Measurements from ENCODE around the gene PRELID2. TPM values are rescaled to one million over a fixed set of nuclear protein-coding genes. Genes with fewer than 3 reads are reported as not detected.

The PRELID2 gene
- total and polyA plus RNA-seq, 2 donors (not counting 3 experiments of a cell fraction or from before 2014, with no cell fraction given) = 3.2 to 16.4 TPM

DNA sequence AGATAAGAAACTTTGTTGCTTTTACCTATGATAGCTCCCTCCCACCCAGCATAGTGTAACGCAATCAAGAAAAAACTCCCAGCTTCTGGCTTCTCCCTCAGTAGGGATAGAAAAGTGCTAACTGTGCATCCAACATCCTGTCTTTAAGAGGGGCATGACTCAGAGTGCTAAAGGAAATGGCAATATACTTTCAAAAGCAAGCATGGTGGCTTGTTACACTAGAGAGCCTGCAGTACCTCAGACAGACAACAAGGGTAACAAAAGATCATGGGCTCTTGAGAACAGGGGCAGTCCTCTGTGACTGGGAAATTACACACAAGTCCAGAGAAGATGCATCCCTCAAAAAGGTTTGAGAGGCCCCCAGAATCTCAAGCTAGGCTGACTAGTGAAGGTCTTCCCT is 37.8 kb downstream of the PRELID2 start:
- BruUV-seq (replicated peaks) = no TSS peak
- no peaks in the 10 kb centered on the region for H3K9me1 ChIP-seq (replicated peaks; ENCODE audit: control insufficient read depth, extremely low read depth, insufficient read depth, low read length)
- H3K4me2 ChIP-seq (ENCODE audit: insufficient read depth, low read length) = peak overlapping the region; percentile 48
- peak; percentile 73 for DNase-seq (ENCODE audit: low read depth, low spot score)
- TF ChIP-seq MYC (IDR thresholded peaks at IDR 0.05; ENCODE audit: low read depth, low read length) (no peak), FOS (IDR thresholded peaks at IDR 0.05; ENCODE audit: borderline replicate concordance, insufficient read depth, low read length) (peak; percentile 81), GATA2 (IDR thresholded peaks at IDR 0.05; ENCODE audit: insufficient read depth, insufficient read length, low read depth, low read length) (no peak), POLR2A (IDR thresholded peaks at IDR 0.05; ENCODE audit: low read depth, low read length) (no peak), POLR2AphosphoS5 (IDR thresholded peaks at IDR 0.05; ENCODE audit: insufficient read depth, low read depth, low read length) (no peak), EZH2 (IDR thresholded peaks at IDR 0.05; ENCODE audit: borderline replicate concordance, low read depth, low read length, severe bottlenecking) (no peak), JUN (IDR thresholded peaks at IDR 0.05; ENCODE audit: borderline replicate concordance, insufficient read depth, insufficient read length, low read depth) (peak; percentile 65)
- TF ChIP-seq, protein P1, sequence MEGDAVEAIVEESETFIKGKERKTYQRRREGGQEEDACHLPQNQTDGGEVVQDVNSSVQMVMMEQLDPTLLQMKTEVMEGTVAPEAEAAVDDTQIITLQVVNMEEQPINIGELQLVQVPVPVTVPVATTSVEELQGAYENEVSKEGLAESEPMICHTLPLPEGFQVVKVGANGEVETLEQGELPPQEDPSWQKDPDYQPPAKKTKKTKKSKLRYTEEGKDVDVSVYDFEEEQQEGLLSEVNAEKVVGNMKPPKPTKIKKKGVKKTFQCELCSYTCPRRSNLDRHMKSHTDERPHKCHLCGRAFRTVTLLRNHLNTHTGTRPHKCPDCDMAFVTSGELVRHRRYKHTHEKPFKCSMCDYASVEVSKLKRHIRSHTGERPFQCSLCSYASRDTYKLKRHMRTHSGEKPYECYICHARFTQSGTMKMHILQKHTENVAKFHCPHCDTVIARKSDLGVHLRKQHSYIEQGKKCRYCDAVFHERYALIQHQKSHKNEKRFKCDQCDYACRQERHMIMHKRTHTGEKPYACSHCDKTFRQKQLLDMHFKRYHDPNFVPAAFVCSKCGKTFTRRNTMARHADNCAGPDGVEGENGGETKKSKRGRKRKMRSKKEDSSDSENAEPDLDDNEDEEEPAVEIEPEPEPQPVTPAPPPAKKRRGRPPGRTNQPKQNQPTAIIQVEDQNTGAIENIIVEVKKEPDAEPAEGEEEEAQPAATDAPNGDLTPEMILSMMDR (IDR thresholded peaks at IDR 0.05; ENCODE audit: extremely low read depth in 1 of 2, insufficient read depth in 1 of 2, low read depth in 1 of 2, low read length in 2 of 2) = peak in 1 of 2 donors; percentile 12
- TF ChIP-seq, protein P2, sequence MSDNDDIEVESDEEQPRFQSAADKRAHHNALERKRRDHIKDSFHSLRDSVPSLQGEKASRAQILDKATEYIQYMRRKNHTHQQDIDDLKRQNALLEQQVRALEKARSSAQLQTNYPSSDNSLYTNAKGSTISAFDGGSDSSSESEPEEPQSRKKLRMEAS (IDR thresholded peaks at IDR 0.05; ENCODE audit: insufficient read depth, insufficient read length) = no peak
- no peak overlapping the region for H3K4me3 ChIP-seq (replicated peaks in 1 of 3; ENCODE audit: insufficient read depth in 1 of 3, low read depth in 1 of 3, low read length in 3 of 3)
- no peak overlapping the region for H3K9ac ChIP-seq (replicated peaks; ENCODE audit: extremely low read depth, insufficient read depth, low read length)
- POLR2A ChIA-PET = no interaction called here
- peak overlapping the region; percentile 39 for H3K27ac ChIP-seq (ENCODE audit: insufficient read depth, low read depth, low read length)
- peak overlapping the region; percentile 74 for H2AFZ ChIP-seq (ENCODE audit: low read depth, low read length)
- CTCF ChIA-PET = interaction anchor here (0.6 to 1.6 kb wide), 6 partner anchors 12 to 115 kb away, joined by 3 to 12 read pairs (median 4); no protein-coding TSS in a partner anchor
- FAIRE-seq = peak; percentile 86
- no peaks in the 10 kb centered on the region for H4K20me1 ChIP-seq (replicated peaks; ENCODE audit: control insufficient read depth, extremely low read depth, insufficient read depth, low read length)
- dilution Hi-C loops (cut with MboI; ENCODE audit: extremely low pct_ligation_motif_present, low sequenced_read_pairs) = no loop called here
- H3K4me1 ChIP-seq (ENCODE audit: control insufficient read depth, extremely low read depth, insufficient read depth, low read length) = peaks cover 13% of the 10 kb centered on the region
- H3K79me2 ChIP-seq (ENCODE audit: control insufficient read depth, insufficient read depth, low read length) = no peaks in the 10 kb centered on the region
- intact Hi-C loops (cut with micrococcal nuclease) = loop anchor here (2.0 kb wide), 1 partner anchor 45 kb away; no protein-coding TSS in a partner anchor
- H3K36me3 ChIP-seq (ENCODE audit: control insufficient read depth in 2 of 2, extremely low read depth in 1 of 2, insufficient read depth in 2 of 2, low read length in 2 of 2) = no peaks in the 10 kb centered on the region
- no peaks in the 10 kb centered on the region for H3K9me3 ChIP-seq (replicated peaks; ENCODE audit: control insufficient read depth, insufficient read depth, low read length)
- no peaks in the 10 kb centered on the region for H3K27me3 ChIP-seq (ENCODE audit: control insufficient read depth in 2 of 2, insufficient read depth in 2 of 2, low read length in 2 of 2)
